ENCODE data around the gene SURF6.

GRCh38 chr9:133345596-133345995 is 9.6 kb upstream of the SURF6 start:
- TF ChIP-seq REST (IDR thresholded peaks at IDR 0.05; ENCODE audit: insufficient read depth in 1 of 2, low read depth in 2 of 2, low read length in 2 of 2): no peak
- TF ChIP-seq POLR2AphosphoS5 (IDR thresholded peaks at IDR 0.05; ENCODE audit: low read depth, low read length): no peak
- no peak for TF ChIP-seq TAF1 (IDR thresholded peaks at IDR 0.05; ENCODE audit: borderline replicate concordance, insufficient read depth, low read length)
- no peak for TF ChIP-seq SIN3A (IDR thresholded peaks at IDR 0.05; ENCODE audit: borderline replicate concordance, insufficient read depth, low read length)

Data from PFSK-1 (cell line).